ENCODE measurements around the gene NLRP1. TPM values are rescaled to one million over a fixed set of nuclear protein-coding genes. Genes with fewer than 3 reads are reported as not detected.

Gene NLRP1
- total RNA-seq, 2 experiments from 2014 or later: 44.5 to 46.1 TPM

DNA sequence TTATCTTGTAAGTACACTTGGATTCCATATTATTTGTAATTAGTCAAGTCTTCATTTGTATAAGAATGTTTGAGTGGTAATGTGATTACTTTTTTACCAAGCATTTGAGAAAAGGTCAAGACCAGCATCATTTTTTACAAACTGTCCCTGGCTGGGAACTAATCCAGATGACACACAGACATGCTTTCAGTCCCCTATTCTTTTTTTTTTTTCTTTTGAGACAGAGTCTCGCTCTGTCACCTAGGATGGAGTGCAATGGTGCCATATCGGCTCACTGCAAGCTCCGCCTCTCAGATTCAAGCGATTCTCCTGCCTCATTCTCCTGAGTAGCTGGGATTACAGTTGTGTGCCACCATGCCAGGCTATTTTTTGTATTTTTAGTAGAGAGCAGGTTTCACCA is 102.9 kb downstream of the NLRP1 start:
- ChIA-PET CTCF (no interaction called here), POLR2A (no interaction called here)
- peaks cover 28% of the 10 kb centered on the region for H3K4me1 Mint-ChIP-seq (ENCODE audit: low read depth)
- H3K4me3 Mint-ChIP-seq: no peak overlapping the region
- no peaks in the 10 kb centered on the region for H3K27me3 Mint-ChIP-seq (ENCODE audit: low read depth)
- no peak for ATAC-seq
- no peak overlapping the region for H3K27ac Mint-ChIP-seq
- H3K9me3 Mint-ChIP-seq (ENCODE audit: insufficient read depth): no peaks in the 10 kb centered on the region
- peaks cover 73% of the 10 kb centered on the region for H3K36me3 Mint-ChIP-seq (ENCODE audit: low read depth)
- DNase-seq: no peak

DNA sequence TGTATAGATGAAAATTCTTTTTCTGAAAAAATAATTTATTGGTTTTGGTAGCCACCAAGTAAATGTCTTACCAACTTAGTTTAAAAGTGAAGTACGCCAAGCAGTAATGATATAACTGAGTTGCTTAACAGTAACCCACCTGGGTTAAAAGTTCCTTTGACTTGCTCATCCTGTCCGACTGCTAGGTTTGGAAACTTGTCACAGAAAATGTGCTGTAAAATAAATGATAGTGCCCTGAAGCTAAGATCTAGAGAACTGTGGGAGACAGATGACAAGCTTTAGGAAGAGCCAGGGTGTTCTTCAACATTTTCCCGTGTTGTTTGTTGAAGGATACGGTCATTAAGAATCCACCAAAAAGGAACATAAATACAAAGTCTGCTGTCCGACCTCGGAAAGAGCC is 103.3 kb downstream of the NLRP1 start:
- H3K9me3 Mint-ChIP-seq (ENCODE audit: insufficient read depth): no peaks in the 10 kb centered on the region
- peaks cover 28% of the 10 kb centered on the region for H3K4me1 Mint-ChIP-seq (ENCODE audit: low read depth)
- H3K36me3 Mint-ChIP-seq (ENCODE audit: low read depth): peaks cover 73% of the 10 kb centered on the region
- DNase-seq (no peak), ATAC-seq (no peak)
- H3K27me3 Mint-ChIP-seq (ENCODE audit: low read depth): no peaks in the 10 kb centered on the region
- POLR2A ChIA-PET: no interaction called here
- H3K4me3 Mint-ChIP-seq: no peak overlapping the region
- CTCF ChIA-PET: interaction anchor here (0.9 kb wide), 1 partner anchor 42 kb away, joined by 5 read pairs; the partner anchor contains the start of gene C1QBP
- no peak overlapping the region for H3K27ac Mint-ChIP-seq

- H3K9me3 Mint-ChIP-seq (ENCODE audit: insufficient read depth): no peaks in the 10 kb centered on the region
- peaks cover 11% of the 10 kb centered on the region for H3K4me1 Mint-ChIP-seq (ENCODE audit: low read depth)
- H3K36me3 Mint-ChIP-seq (ENCODE audit: low read depth): peaks cover 74% of the 10 kb centered on the region
- peak overlapping the region; percentile 15 for H3K27ac Mint-ChIP-seq
- no peak overlapping the region for H3K4me3 Mint-ChIP-seq
- ATAC-seq (no peak), DNase-seq (no peak)
- CTCF ChIA-PET: no interaction called here
- no peaks in the 10 kb centered on the region for H3K27me3 Mint-ChIP-seq (ENCODE audit: low read depth)
- POLR2A ChIA-PET: no interaction called here
Measured at GRCh38 chr17:5478992-5479391, 105.3 kb downstream of the NLRP1 start.

- Mint-ChIP-seq H3K27ac (no peak overlapping the region), H3K27me3 (ENCODE audit: low read depth) (no peaks in the 10 kb centered on the region), H3K9me3 (ENCODE audit: insufficient read depth) (no peaks in the 10 kb centered on the region), H3K4me1 (ENCODE audit: low read depth) (peaks cover 10% of the 10 kb centered on the region), H3K4me3 (no peak overlapping the region), H3K36me3 (ENCODE audit: low read depth) (peaks cover 48% of the 10 kb centered on the region)
- ATAC-seq: no peak
- ChIA-PET POLR2A (interaction anchor here (0.6 to 1.6 kb wide), 2 partner anchors 12 to 1769 kb away, joined by 3 to 8 read pairs; partner anchors contain the start of genes DERL2 and MIS12), CTCF (interaction anchor here (0.7 to 1.1 kb wide), 3 partner anchors 10 to 35 kb away, joined by 3 read pairs; partner anchors contain the start of gene C1QBP)
- no peak for DNase-seq
Measured at GRCh38 chr17:5473906-5474305, 110.4 kb downstream of the NLRP1 start.

DNA sequence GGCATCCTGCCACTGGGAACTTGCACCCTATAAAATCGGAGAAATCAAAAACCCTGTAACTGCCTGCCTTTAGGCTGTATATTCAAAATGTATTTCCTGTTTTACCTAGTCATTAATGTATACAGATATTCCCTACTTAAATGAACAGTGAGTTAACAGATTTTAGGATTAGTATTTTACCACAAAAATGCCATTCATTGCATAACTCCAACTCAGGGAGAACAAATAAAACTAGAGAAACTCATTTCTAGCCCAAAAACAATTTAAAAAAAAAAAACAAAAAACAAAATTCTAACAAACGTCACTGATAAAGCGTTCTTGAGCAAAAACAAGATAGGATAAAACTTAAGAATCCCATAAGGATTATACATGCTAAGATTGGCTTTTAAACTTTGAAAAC is 111.8 kb downstream of the NLRP1 start:
- ATAC-seq (no peak), DNase-seq (no peak)
- Mint-ChIP-seq H3K4me3 (no peak overlapping the region), H3K27me3 (ENCODE audit: low read depth) (no peaks in the 10 kb centered on the region), H3K9me3 (ENCODE audit: insufficient read depth) (no peaks in the 10 kb centered on the region), H3K4me1 (ENCODE audit: low read depth) (peaks cover 14% of the 10 kb centered on the region), H3K36me3 (ENCODE audit: low read depth) (peaks cover 35% of the 10 kb centered on the region), H3K27ac (no peak overlapping the region)
- CTCF ChIA-PET: no interaction called here
- POLR2A ChIA-PET: no interaction called here

- ATAC-seq (peak; percentile 28), DNase-seq (peak; percentile 26)
- Mint-ChIP-seq H3K27ac (peak overlapping the region; percentile 79), H3K9me3 (ENCODE audit: insufficient read depth) (no peaks in the 10 kb centered on the region), H3K36me3 (ENCODE audit: low read depth) (peaks cover 13% of the 10 kb centered on the region), H3K4me3 (peak overlapping the region; percentile 80), H3K4me1 (ENCODE audit: low read depth) (peaks cover 39% of the 10 kb centered on the region), H3K27me3 (ENCODE audit: low read depth) (no peaks in the 10 kb centered on the region)
- CTCF ChIA-PET: interaction anchor here (1.2 to 2.4 kb wide), 2 partner anchors 19 to 29 kb away, joined by 3 to 17 read pairs; partner anchors contain the start of gene C1QBP
- POLR2A ChIA-PET: interaction anchor here (1.1 to 5.1 kb wide), 4 partner anchors 18 to 116 kb away, joined by 3 to 27 read pairs (median 4); partner anchors contain the start of genes C1QBP, DERL2, MIS12 and NLRP1
Measured at GRCh38 chr17:5468075-5468473, 116.2 kb downstream of the NLRP1 start.

DNA sequence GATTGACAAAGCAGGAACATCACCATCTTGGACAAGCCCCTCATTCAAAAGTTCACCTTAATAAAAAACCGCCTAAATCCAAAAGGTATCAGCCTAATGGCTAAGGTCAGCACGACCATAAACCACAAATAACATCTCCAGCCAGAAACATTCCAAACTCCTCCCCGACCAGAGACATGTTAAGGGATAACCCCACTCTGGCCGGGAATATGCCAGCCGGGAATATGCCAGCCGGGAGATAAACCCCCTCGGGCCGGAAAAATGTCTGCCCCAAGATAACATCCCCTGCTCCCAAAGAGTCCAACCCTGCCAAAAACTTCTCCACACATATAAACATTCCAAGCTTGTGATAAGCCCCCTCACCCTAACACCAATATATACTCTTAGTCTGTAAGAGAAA is 116.9 kb downstream of the NLRP1 start:
- no peaks in the 10 kb centered on the region for H3K9me3 Mint-ChIP-seq (ENCODE audit: insufficient read depth)
- ATAC-seq (no peak), DNase-seq (no peak)
- ChIA-PET CTCF (interaction anchor here (1.5 to 2.4 kb wide), 2 partner anchors 10 to 28 kb away, joined by 3 to 17 read pairs; partner anchors contain the start of gene C1QBP), POLR2A (interaction anchor here (1.2 to 5.1 kb wide), 2 partner anchors 19 to 29 kb away, joined by 3 to 27 read pairs; partner anchors contain the start of genes C1QBP, DERL2 and MIS12)
- H3K36me3 Mint-ChIP-seq (ENCODE audit: low read depth): peaks cover 13% of the 10 kb centered on the region
- peaks cover 39% of the 10 kb centered on the region for H3K4me1 Mint-ChIP-seq (ENCODE audit: low read depth)
- peak overlapping the region; percentile 79 for H3K27ac Mint-ChIP-seq
- H3K4me3 Mint-ChIP-seq: peak overlapping the region; percentile 80
- no peaks in the 10 kb centered on the region for H3K27me3 Mint-ChIP-seq (ENCODE audit: low read depth)

- CTCF ChIA-PET: interaction anchor here (1.0 to 1.5 kb wide), 4 partner anchors 9 to 66 kb away, joined by 3 to 11 read pairs (median 3); partner anchors contain the start of gene C1QBP
- ATAC-seq: no peak
- peaks cover 39% of the 10 kb centered on the region for H3K4me1 Mint-ChIP-seq (ENCODE audit: low read depth)
- no peaks in the 10 kb centered on the region for H3K9me3 Mint-ChIP-seq (ENCODE audit: insufficient read depth)
- no peak overlapping the region for H3K4me3 Mint-ChIP-seq
- H3K36me3 Mint-ChIP-seq (ENCODE audit: low read depth): peaks cover 11% of the 10 kb centered on the region
- POLR2A ChIA-PET: interaction anchor here (1.6 kb wide), 1 partner anchor 19 kb away, joined by 10 read pairs; the partner anchor contains the start of genes DERL2 and MIS12
- no peaks in the 10 kb centered on the region for H3K27me3 Mint-ChIP-seq (ENCODE audit: low read depth)
- no peak overlapping the region for H3K27ac Mint-ChIP-seq
- DNase-seq: no peak
Measured at GRCh38 chr17:5466295-5466694, 118.0 kb downstream of the NLRP1 start.

GRCh38 chr17:5464717-5465507 is 119.4 kb downstream of the NLRP1 start:
- DNase-seq: no peak
- Mint-ChIP-seq H3K27me3 (ENCODE audit: low read depth) (no peaks in the 10 kb centered on the region), H3K9me3 (ENCODE audit: insufficient read depth) (no peaks in the 10 kb centered on the region), H3K36me3 (ENCODE audit: low read depth) (peaks cover 15% of the 10 kb centered on the region), H3K27ac (no peak overlapping the region), H3K4me3 (no peak overlapping the region), H3K4me1 (ENCODE audit: low read depth) (peaks cover 36% of the 10 kb centered on the region)
- ATAC-seq: no peak
- ChIA-PET POLR2A (interaction anchor here (0.6 kb wide), 1 partner anchor 932 kb away, joined by 3 read pairs; no protein-coding TSS in a partner anchor), CTCF (interaction anchor here (3.5 kb wide), 1 partner anchor 26 kb away, joined by 19 read pairs; the partner anchor contains the start of gene C1QBP)

Other genes starting within 250 kb of the NLRP1 start
- gene NUP88, start 164.8 kb downstream of the NLRP1 start, total RNA-seq: 100 to 1,000 TPM in 1 of 2 experiments, 10 to 100 TPM in 1; 97.2 to 105 TPM
- 10 to 100 TPM; 47.2 TPM for gene RPAIN, start 164.3 kb downstream of the NLRP1 start, total RNA-seq
- gene C1QBP, start 145.4 kb downstream of the NLRP1 start, total RNA-seq: 100 to 1,000 TPM; 178 to 181 TPM
- gene DHX33, start 115.5 kb downstream of the NLRP1 start, total RNA-seq: 10 to 100 TPM; 16.9 to 18.3 TPM
- 10 to 100 TPM; 66.0 to 71.1 TPM for gene DERL2, start 98.3 kb downstream of the NLRP1 start, total RNA-seq
- gene MIS12, start 97.9 kb downstream of the NLRP1 start, total RNA-seq: 10 to 100 TPM; 36.1 to 40.0 TPM